GM11168 (cell line): Measurements from ENCODE around the gene IL1RAPL1.

Experiments
- in situ Hi-C: fragments of 300-500 bp; cut with MboI; formaldehyde crosslinking; loops from one replicate; pipeline ENCODE4 v1.12.0; 2022; ENCODE audit warnings: low sequenced_read_pairs; ENCODE audit not compliant: unreplicated experiment

The IL1RAPL1 gene

GRCh38 chrX:29560065-29560464 is 972.8 kb downstream of the IL1RAPL1 start:
- in situ Hi-C loops = no loop called here

- in situ Hi-C loops = no loop called here
Measured at GRCh38 chrX:29561417-29561816, 974.2 kb downstream of the IL1RAPL1 start.

- in situ Hi-C loops = no loop called here
Measured at GRCh38 chrX:29580560-29580959, 993.3 kb downstream of the IL1RAPL1 start.

GRCh38 chrX:29581223-29581622 is 994.0 kb downstream of the IL1RAPL1 start:
- in situ Hi-C loops = no loop called here

- in situ Hi-C loops = no loop called here
Measured at GRCh38 chrX:29587107-29587506, 999.9 kb downstream of the IL1RAPL1 start.

GRCh38 chrX:29590921-29591320 is 1003.7 kb downstream of the IL1RAPL1 start:
- in situ Hi-C loops = no loop called here

GRCh38 chrX:29604381-29604780 is 1017.1 kb downstream of the IL1RAPL1 start:
- in situ Hi-C loops = no loop called here

- in situ Hi-C loops = no loop called here
Measured at GRCh38 chrX:29617276-29617675, 1030.0 kb downstream of the IL1RAPL1 start.

- in situ Hi-C loops = no loop called here
Measured at GRCh38 chrX:29617725-29618124, 1030.5 kb downstream of the IL1RAPL1 start.

- in situ Hi-C loops = no loop called here
Measured at GRCh38 chrX:29627833-29628232, 1040.6 kb downstream of the IL1RAPL1 start.

- in situ Hi-C loops = no loop called here
Measured at GRCh38 chrX:29634516-29634915, 1047.3 kb downstream of the IL1RAPL1 start.

GRCh38 chrX:29636331-29636730 is 1049.1 kb downstream of the IL1RAPL1 start:
- in situ Hi-C loops = no loop called here

GRCh38 chrX:29640106-29640505 is 1052.9 kb downstream of the IL1RAPL1 start:
- in situ Hi-C loops = no loop called here

- in situ Hi-C loops = no loop called here
Measured at GRCh38 chrX:29641461-29641860, 1054.2 kb downstream of the IL1RAPL1 start.

- in situ Hi-C loops = no loop called here
Measured at GRCh38 chrX:29643181-29643580, 1055.9 kb downstream of the IL1RAPL1 start.

- in situ Hi-C loops = no loop called here
Measured at GRCh38 chrX:29648161-29648560, 1060.9 kb downstream of the IL1RAPL1 start.

GRCh38 chrX:29652484-29652883 is 1065.2 kb downstream of the IL1RAPL1 start:
- in situ Hi-C loops = no loop called here

- in situ Hi-C loops = no loop called here
Measured at GRCh38 chrX:29653721-29654120, 1066.5 kb downstream of the IL1RAPL1 start.

GRCh38 chrX:29659911-29660310 is 1072.7 kb downstream of the IL1RAPL1 start:
- in situ Hi-C loops = no loop called here

GRCh38 chrX:29661290-29661689 is 1074.0 kb downstream of the IL1RAPL1 start:
- in situ Hi-C loops = no loop called here

GRCh38 chrX:29662101-29662500 is 1074.9 kb downstream of the IL1RAPL1 start:
- in situ Hi-C loops = no loop called here

- in situ Hi-C loops = no loop called here
Measured at GRCh38 chrX:29662759-29663503, 1075.7 kb downstream of the IL1RAPL1 start.
